WERI-Rb-1 (cell line): ENCODE results near the gene RPN1.

Experiments used
- DNase-seq: peaks from one replicate; pipeline ENCODE4 v3.0.0-alpha.2; 2020
- H3K27ac ChIP-seq: fragments of 250-450 bp; sonication (Bioruptor Pico); 2 replicates; pipeline ENCODE4 v1.5.1; 2020; ENCODE audit warnings: mild to moderate bottlenecking, moderate library complexity
- H3K27me3 ChIP-seq: fragments of 250-450 bp; sonication (Bioruptor Pico); 2 replicates; pipeline ENCODE4 v1.5.1; 2021; ENCODE audit warnings: mild to moderate bottlenecking, low read depth, moderate library complexity; ENCODE audit not compliant: insufficient read depth, severe bottlenecking
- H3K36me3 ChIP-seq: fragments of 250-450 bp; sonication (Bioruptor Pico); 2 replicates; pipeline ENCODE4 v1.5.1; 2020; ENCODE audit warnings: mild to moderate bottlenecking, moderate library complexity
- H3K4me3 ChIP-seq: 2 replicates; pipeline ENCODE4 v1.5.1; 2011; ENCODE audit warnings: low read depth, mild to moderate bottlenecking, control low read depth, low read length
- H3K9me3 ChIP-seq: fragments of 250-450 bp; sonication (Bioruptor Pico); 2 replicates; pipeline ENCODE4 v1.5.1; 2021; ENCODE audit warnings: mild to moderate bottlenecking, moderate library complexity; ENCODE audit not compliant: severe bottlenecking
- TF ChIP-seq, protein P1 (sequence below): IDR thresholded peaks from 2 replicates; pipeline ENCODE4 v1.5.1; 2011; ENCODE audit warnings: low read depth, mild to moderate bottlenecking, control low read depth, inconsistent platforms, low read length

The RPN1 gene

DNA sequence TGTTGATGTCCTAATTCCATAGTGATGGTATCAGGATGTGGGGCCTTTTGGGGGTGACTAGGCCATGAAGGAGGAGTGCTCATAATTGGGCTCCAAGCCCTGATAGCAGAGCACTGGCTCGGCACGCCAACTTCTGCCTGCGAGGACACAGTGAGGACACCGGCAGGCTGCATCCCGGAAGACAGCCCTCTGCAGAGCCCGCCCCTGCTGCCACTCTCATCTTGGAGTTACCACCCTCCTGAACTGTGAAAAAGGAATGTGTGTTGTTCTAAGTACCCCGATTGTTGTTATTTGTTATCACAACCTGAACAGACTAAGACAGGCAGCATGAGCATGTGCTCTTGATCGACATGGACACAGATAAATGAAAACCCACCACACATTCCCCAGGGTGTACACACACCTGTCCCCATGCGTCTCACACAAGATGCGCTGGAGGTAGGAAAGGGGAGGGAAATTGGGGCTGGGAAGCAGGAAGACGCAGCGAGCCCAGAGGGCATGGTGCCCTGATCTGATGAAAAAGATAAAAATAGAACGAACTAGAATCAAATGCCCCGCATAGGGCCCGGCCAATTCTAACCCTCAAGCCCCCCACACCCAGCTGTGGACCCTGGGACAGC, 40.1 kb downstream of the RPN1 start:
- Histone ChIP-seq H3K27me3 (no peaks in the 10 kb centered on the region), H3K36me3 (no peaks in the 10 kb centered on the region; the same call in 1 of the 2 replicates), H3K4me3 (no peak overlapping the region), H3K27ac (peak overlapping the region; percentile 29; the same call in 1 of the 2 replicates), H3K9me3 (no peaks in the 10 kb centered on the region)
- TF ChIP-seq, protein P1, sequence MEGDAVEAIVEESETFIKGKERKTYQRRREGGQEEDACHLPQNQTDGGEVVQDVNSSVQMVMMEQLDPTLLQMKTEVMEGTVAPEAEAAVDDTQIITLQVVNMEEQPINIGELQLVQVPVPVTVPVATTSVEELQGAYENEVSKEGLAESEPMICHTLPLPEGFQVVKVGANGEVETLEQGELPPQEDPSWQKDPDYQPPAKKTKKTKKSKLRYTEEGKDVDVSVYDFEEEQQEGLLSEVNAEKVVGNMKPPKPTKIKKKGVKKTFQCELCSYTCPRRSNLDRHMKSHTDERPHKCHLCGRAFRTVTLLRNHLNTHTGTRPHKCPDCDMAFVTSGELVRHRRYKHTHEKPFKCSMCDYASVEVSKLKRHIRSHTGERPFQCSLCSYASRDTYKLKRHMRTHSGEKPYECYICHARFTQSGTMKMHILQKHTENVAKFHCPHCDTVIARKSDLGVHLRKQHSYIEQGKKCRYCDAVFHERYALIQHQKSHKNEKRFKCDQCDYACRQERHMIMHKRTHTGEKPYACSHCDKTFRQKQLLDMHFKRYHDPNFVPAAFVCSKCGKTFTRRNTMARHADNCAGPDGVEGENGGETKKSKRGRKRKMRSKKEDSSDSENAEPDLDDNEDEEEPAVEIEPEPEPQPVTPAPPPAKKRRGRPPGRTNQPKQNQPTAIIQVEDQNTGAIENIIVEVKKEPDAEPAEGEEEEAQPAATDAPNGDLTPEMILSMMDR = no peak
- no peak for DNase-seq

DNA sequence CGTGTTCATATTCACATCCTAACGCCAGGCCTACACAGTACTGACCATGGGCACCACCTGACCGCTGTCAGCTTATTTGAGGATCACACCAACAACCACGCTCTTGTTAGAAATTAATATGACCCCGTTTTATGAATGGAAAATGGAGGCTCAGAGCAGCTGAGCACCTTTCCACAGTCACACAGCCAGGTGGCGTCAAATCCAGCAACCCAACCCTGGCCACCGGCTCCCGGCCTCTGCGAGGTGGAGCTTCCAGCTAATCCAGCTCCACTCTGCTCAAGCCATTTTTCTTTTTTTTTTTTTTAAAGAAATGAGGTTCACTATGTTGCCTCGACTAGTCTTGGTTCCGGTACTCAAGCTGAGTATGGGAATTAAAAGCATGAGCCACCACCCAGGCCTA, 41.3 kb downstream of the RPN1 start:
- H3K27ac ChIP-seq = no peak overlapping the region
- no peaks in the 10 kb centered on the region for H3K36me3 ChIP-seq
- TF ChIP-seq, protein P1 = no peak
- no peaks in the 10 kb centered on the region for H3K9me3 ChIP-seq
- no peaks in the 10 kb centered on the region for H3K27me3 ChIP-seq
- peak; percentile 44 for DNase-seq
- no peak overlapping the region for H3K4me3 ChIP-seq

DNA sequence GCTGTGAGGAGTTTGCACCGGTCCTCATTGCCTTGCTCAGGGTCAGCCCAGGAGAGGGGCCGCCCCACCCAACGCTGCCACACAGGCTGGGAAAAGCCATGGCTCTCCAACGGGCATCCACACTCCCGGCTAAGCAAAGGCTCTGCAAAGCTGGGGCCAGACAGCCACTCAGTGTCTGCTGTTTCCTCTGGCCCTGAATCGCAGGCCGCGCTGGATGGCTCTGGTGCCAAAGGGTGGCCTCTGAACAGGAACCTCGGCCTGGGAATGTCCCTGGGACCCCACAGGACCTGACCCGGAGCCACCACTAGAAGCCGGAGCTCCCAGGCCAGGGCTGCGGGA, 42.9 kb downstream of the RPN1 start:
- no peaks in the 10 kb centered on the region for H3K9me3 ChIP-seq
- no peaks in the 10 kb centered on the region for H3K36me3 ChIP-seq
- no peak overlapping the region for H3K4me3 ChIP-seq
- TF ChIP-seq, protein P1 = no peak
- no peak for DNase-seq
- H3K27ac ChIP-seq = no peak overlapping the region
- no peaks in the 10 kb centered on the region for H3K27me3 ChIP-seq

DNA sequence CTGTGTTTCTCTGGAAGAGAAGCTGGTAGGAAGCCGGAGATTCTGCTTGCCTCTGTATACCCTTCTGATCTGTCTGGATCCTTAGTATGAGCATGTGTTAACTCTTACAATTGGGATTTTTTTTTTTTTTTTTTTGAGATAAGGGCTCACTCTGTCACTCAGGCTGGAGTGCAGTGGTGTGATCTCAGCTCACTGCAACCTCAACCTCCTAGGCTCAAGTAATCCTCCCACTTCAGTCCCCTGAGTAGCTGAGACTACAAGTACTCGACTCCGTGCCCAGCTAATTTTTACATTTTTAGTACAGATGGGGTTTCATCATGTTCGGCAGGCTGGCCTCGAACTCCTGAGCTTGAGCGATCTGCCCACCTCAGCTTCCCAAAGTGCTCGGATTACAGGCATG, 44.5 kb downstream of the RPN1 start:
- H3K27me3 ChIP-seq = no peaks in the 10 kb centered on the region
- no peaks in the 10 kb centered on the region for H3K9me3 ChIP-seq
- H3K4me3 ChIP-seq = no peak overlapping the region
- TF ChIP-seq, protein P1 = no peak
- no peak for DNase-seq
- H3K27ac ChIP-seq = no peak overlapping the region
- H3K36me3 ChIP-seq = no peaks in the 10 kb centered on the region

DNA sequence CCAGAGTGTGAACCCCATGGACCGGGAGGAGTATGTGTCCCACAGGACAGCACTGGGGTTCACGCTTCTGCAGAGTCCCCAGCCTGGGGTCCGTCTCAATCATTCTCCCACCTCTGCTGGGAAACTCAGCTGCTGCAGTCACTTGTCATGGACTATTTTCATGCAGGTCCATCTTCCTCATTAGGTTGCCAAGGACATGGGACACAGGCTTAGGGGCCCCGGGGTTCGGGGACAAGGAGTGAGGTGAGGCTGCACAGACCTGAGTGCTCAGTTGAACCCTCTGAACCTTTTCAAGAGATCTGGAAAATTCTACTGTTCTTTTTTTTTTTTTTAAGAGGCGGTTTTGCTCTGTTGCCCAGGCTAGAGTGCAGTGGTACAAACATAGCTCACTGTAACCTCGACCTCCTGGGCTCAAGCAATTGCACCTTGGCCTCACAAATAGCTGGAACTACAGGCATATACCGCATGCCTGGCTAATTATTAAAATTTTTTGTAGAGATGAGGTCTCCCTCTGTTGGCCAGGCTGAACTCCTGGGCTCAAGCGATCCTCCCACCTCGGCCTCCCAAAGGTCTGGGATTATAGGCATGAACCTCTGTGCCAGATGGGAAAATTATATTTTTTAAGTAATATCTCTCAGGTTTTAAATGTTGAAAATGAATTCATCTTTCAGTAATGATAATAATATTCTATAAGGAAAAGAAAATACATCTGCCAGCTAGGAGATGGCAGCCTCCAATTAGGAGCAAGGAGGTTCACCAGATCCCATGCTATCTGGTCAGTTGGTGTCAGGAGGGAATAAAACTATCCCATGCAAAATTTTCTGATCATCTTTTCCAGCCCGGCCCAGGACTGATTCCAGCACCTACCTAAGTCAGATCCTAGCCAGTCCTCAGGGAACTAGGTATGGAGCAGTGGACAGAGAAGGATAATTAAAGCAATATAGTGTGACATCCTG, 45.2 kb downstream of the RPN1 start:
- Histone ChIP-seq H3K36me3 (no peaks in the 10 kb centered on the region), H3K27me3 (no peaks in the 10 kb centered on the region), H3K27ac (no peak overlapping the region), H3K9me3 (no peaks in the 10 kb centered on the region), H3K4me3 (no peak overlapping the region)
- TF ChIP-seq, protein P1 = no peak
- no peak for DNase-seq
